K562 (cell line): Measurements from ENCODE around the gene SMARCC1. TPM values are rescaled to one million over a fixed set of nuclear protein-coding genes. Genes with fewer than 3 reads are reported as not detected.
A peak's percentile ranks its signal among the peaks of the same experiment; 100 is the strongest.

Source experiments
- CHCHD3 ChIP-seq: fragments of 250-450 bp; sonication (Bioruptor Pico); IDR thresholded peaks from 2 replicates; pipeline ENCODE4 v2.1.2; 2022; ENCODE audit warnings: mild to moderate bottlenecking
- HBP1 ChIP-seq: fragments of 450-650 bp; formaldehyde crosslinking; IDR thresholded peaks from 2 replicates; pipeline ENCODE4 v1.4.0; 2022; ENCODE audit warnings: missing genetic modification characterization
- HLTF ChIP-seq: fragments of 450-650 bp; IDR thresholded peaks from 2 replicates; pipeline ENCODE4 v1.6.1; 2016
- NR3C1 ChIP-seq: sonication (generic); formaldehyde crosslinking; IDR thresholded peaks from 2 replicates; pipeline ENCODE4 v1.8.1; 2022; ENCODE audit warnings: missing genetic modification reagents
- NUFIP1 ChIP-seq: fragments of 450-650 bp; IDR thresholded peaks from 2 replicates; pipeline ENCODE4 v1.6.1; 2018; ENCODE audit not compliant: partially characterized antibody
- POLR2A ChIP-seq: fragments of 450-650 bp; conservative IDR thresholded peaks from 2 replicates; pipeline ENCODE4 v1.6.1; 2016
- POLR2G ChIP-seq: fragments of 200-400 bp; formaldehyde crosslinking; IDR thresholded peaks from 2 replicates; pipeline ENCODE4 v1.6.1; 2017; ENCODE audit warnings: low read depth, mild to moderate bottlenecking, antibody characterized with exemption, low read length, moderate library complexity
- POLR3A ChIP-seq: IDR thresholded peaks from 2 replicates; pipeline ENCODE4 v1.6.1; 2011; ENCODE audit warnings: borderline replicate concordance, mild to moderate bottlenecking, moderate library complexity; ENCODE audit not compliant: insufficient read length, insufficient read depth; ENCODE audit errors: extremely low read depth
- PPARD ChIP-seq: fragments of 250-450 bp; sonication (Bioruptor Pico); IDR thresholded peaks from 2 replicates; pipeline ENCODE4 v1.8.0; 2022; ENCODE audit warnings: inconsistent platforms, mild to moderate bottlenecking, moderate library complexity
- RREB1 ChIP-seq: fragments of 250-450 bp; sonication (Bioruptor Pico); IDR thresholded peaks from 2 replicates; pipeline ENCODE4 v1.4.0; 2020
- TBL1XR1 ChIP-seq, 2 experiments: IDR thresholded peaks; 2 replicates each; pipeline ENCODE4 v1.6.1; 2012; ENCODE audit warnings: improper control_type of control experiment in 2 of 2, low read length in 2 of 2, mild to moderate bottlenecking in 1 of 2
- ZBTB49 ChIP-seq: sonication (generic); formaldehyde crosslinking; IDR thresholded peaks from 2 replicates; pipeline ENCODE4 v1.8.0; 2022; ENCODE audit warnings: missing genetic modification reagents, mild to moderate bottlenecking, borderline replicate concordance
- ZFP1 ChIP-seq: fragments of 450-650 bp; formaldehyde crosslinking; IDR thresholded peaks from 2 replicates; pipeline ENCODE4 v1.4.0; 2020; ENCODE audit warnings: mild to moderate bottlenecking, mixed read lengths
- ZNF316 ChIP-seq: fragments of 450-650 bp; IDR thresholded peaks from 2 replicates; pipeline ENCODE4 v1.6.1; 2016
- ZNF76 ChIP-seq: fragments of 250-450 bp; sonication (Bioruptor Pico); IDR thresholded peaks from 2 replicates; pipeline ENCODE4 v1.4.0; 2020; ENCODE audit warnings: mild to moderate bottlenecking, moderate library complexity, borderline replicate concordance
- ZNF780A ChIP-seq: fragments of 250-450 bp; sonication (Bioruptor Pico); IDR thresholded peaks from 2 replicates; pipeline ENCODE4 v1.5.0; 2021; ENCODE audit warnings: mild to moderate bottlenecking
- polyA plus RNA-seq, 8 experiments: library from polyadenylated mRNA; depleted of rRNA in 4 of 8; stranded (reverse) in 5 of 8; unstranded in 3 of 8; fragments of >200 nt; fragmentation: Nextera tagmentation in 2 of 8; fragmentation: Illumina TruSeq in 1 of 8; extraction: Ambion mirVana in 2 of 8; extraction: Trizol in 1 of 8; gene quantifications; 2 replicates each; pipeline versions ENCODE4 v1.2.1 to v1.2.3, GENCODE V29; 2011 to 2014; ENCODE audit warnings: inconsistent platforms in 1 of 8, missing spikeins in 1 of 8
- total RNA-seq, 7 experiments: library from RNA; depleted of rRNA in 6 of 7; stranded (reverse); fragments of >200 nt in 6 of 7; fragmentation: Illumina TruSeq in 2 of 7; extraction: Trizol in 2 of 7; gene quantifications; 2 replicates each; pipeline versions ENCODE4 v1.2.1 to v1.2.3, GENCODE V29; 2011 to 2021; ENCODE audit warnings: low replicate concordance in 1 of 7
- TF ChIP-seq, protein P1 (sequence below): sonication (generic); formaldehyde crosslinking; IDR thresholded peaks from 2 replicates; pipeline ENCODE4 v1.8.1; 2023; ENCODE audit warnings: mild to moderate bottlenecking, missing genetic modification reagents

SMARCC1 gene
- total and polyA plus RNA-seq, 9 of the 15 experiments (the other 6 are each of a cell fraction or from before 2014, with no cell fraction given) = 20.7 to 199 (median 66.0) TPM

GRCh38 chr3:47578691-47579632 is 202.7 kb downstream of the SMARCC1 start, which contains the start of gene CSPG5 (continued):
- TF ChIP-seq POLR2G (peak; percentile 59), ZNF316 (no peak), POLR3A (no peak), HLTF (no peak), ZFP1 (CRISPR knock-in tag) (no peak), RREB1 (CRISPR knock-in tag) (no peak), CHCHD3 (CRISPR knock-in tag) (no peak), ZBTB49 (CRISPR knock-in tag) (no peak), ZNF780A (CRISPR knock-in tag) (no peak), HBP1 (CRISPR knock-in tag) (no peak), POLR2A (no peak), NUFIP1 (no peak), TBL1XR1 (IDR thresholded peaks at IDR 0.05; ENCODE audit: low read length in 2 of 2) (no peak), ZNF76 (CRISPR knock-in tag) (no peak), NR3C1 (peak; percentile 87), PPARD (CRISPR knock-in tag) (no peak)
- TF ChIP-seq, protein P1, sequence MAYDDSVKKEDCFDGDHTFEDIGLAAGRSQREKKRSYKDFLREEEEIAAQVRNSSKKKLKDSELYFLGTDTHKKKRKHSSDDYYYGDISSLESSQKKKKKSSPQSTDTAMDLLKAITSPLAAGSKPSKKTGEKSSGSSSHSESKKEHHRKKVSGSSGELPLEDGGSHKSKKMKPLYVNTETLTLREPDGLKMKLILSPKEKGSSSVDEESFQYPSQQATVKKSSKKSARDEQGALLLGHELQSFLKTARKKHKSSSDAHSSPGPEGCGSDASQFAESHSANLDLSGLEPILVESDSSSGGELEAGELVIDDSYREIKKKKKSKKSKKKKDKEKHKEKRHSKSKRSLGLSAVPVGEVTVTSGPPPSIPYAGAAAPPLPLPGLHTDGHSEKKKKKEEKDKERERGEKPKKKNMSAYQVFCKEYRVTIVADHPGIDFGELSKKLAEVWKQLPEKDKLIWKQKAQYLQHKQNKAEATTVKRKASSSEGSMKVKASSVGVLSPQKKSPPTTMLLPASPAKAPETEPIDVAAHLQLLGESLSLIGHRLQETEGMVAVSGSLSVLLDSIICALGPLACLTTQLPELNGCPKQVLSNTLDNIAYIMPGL (CRISPR knock-in tag) = no peak
